ENCODE data around the gene PPP1R16B.

The PPP1R16B gene

GRCh38 chr20:38894091-38894847 is 88.8 kb downstream of the PPP1R16B start:
- in situ Hi-C loops (cut with MboI; ENCODE audit: low sequenced_read_pairs), result no loop called here

- in situ Hi-C loops (cut with MboI; ENCODE audit: low sequenced_read_pairs), result no loop called here
These were observed 89.8 kb downstream of the PPP1R16B start for GRCh38 chr20:38895098-38895949.

GRCh38 chr20:38896009-38896594 is 90.6 kb downstream of the PPP1R16B start:
- in situ Hi-C loops (cut with MboI; ENCODE audit: low sequenced_read_pairs), result no loop called here

- in situ Hi-C loops (cut with MboI; ENCODE audit: low sequenced_read_pairs), result no loop called here
These were observed 91.8 kb downstream of the PPP1R16B start for GRCh38 chr20:38897267-38897666.

GRCh38 chr20:38900606-38901005 is 95.1 kb downstream of the PPP1R16B start:
- in situ Hi-C loops (cut with MboI; ENCODE audit: low sequenced_read_pairs), result loop anchor here (25.0 kb wide), 1 partner anchor 238 kb away; no protein-coding TSS in a partner anchor

- in situ Hi-C loops (cut with MboI; ENCODE audit: low sequenced_read_pairs), result loop anchor here (25.0 kb wide), 1 partner anchor 240 kb away; no protein-coding TSS in a partner anchor
These were observed 97.1 kb downstream of the PPP1R16B start for GRCh38 chr20:38902601-38903000.

- in situ Hi-C loops (cut with MboI; ENCODE audit: low sequenced_read_pairs), result loop anchor here (25.0 kb wide), 1 partner anchor 241 kb away; no protein-coding TSS in a partner anchor
These were observed 97.8 kb downstream of the PPP1R16B start for GRCh38 chr20:38903335-38903734.

GRCh38 chr20:38905375-38905774 is 99.9 kb downstream of the PPP1R16B start:
- in situ Hi-C loops (cut with MboI; ENCODE audit: low sequenced_read_pairs), result loop anchor here (25.0 kb wide), 1 partner anchor 243 kb away; no protein-coding TSS in a partner anchor

- in situ Hi-C loops (cut with MboI; ENCODE audit: low sequenced_read_pairs), result loop anchor here (25.0 kb wide), 1 partner anchor 246 kb away; no protein-coding TSS in a partner anchor
These were observed 102.6 kb downstream of the PPP1R16B start for GRCh38 chr20:38907918-38908677.

GRCh38 chr20:38915355-38915754 is 109.9 kb downstream of the PPP1R16B start:
- in situ Hi-C loops (cut with MboI; ENCODE audit: low sequenced_read_pairs), result loop anchor here (25.0 kb wide), 1 partner anchor 253 kb away; no protein-coding TSS in a partner anchor

- in situ Hi-C loops (cut with MboI; ENCODE audit: low sequenced_read_pairs), result loop anchor here (25.0 kb wide), 1 partner anchor 255 kb away; no protein-coding TSS in a partner anchor
These were observed 112.2 kb downstream of the PPP1R16B start for GRCh38 chr20:38917657-38918056.

GRCh38 chr20:38918172-38918571 is 112.7 kb downstream of the PPP1R16B start:
- in situ Hi-C loops (cut with MboI; ENCODE audit: low sequenced_read_pairs), result loop anchor here (25.0 kb wide), 1 partner anchor 256 kb away; no protein-coding TSS in a partner anchor

GRCh38 chr20:38919683-38920082 is 114.2 kb downstream of the PPP1R16B start:
- in situ Hi-C loops (cut with MboI; ENCODE audit: low sequenced_read_pairs), result loop anchor here (25.0 kb wide), 1 partner anchor 257 kb away; no protein-coding TSS in a partner anchor

GRCh38 chr20:38920411-38920810 is 114.9 kb downstream of the PPP1R16B start:
- in situ Hi-C loops (cut with MboI; ENCODE audit: low sequenced_read_pairs), result loop anchor here (25.0 kb wide), 1 partner anchor 258 kb away; no protein-coding TSS in a partner anchor

GRCh38 chr20:38920851-38921250 is 115.4 kb downstream of the PPP1R16B start:
- in situ Hi-C loops (cut with MboI; ENCODE audit: low sequenced_read_pairs), result loop anchor here (25.0 kb wide), 1 partner anchor 259 kb away; no protein-coding TSS in a partner anchor

GRCh38 chr20:38924718-38925117 is 119.2 kb downstream of the PPP1R16B start:
- in situ Hi-C loops (cut with MboI; ENCODE audit: low sequenced_read_pairs), result loop anchor here (25.0 kb wide), 1 partner anchor 262 kb away; no protein-coding TSS in a partner anchor

- in situ Hi-C loops (cut with MboI; ENCODE audit: low sequenced_read_pairs), result no loop called here
These were observed 120.8 kb downstream of the PPP1R16B start, which contains the start of gene FAM83D for GRCh38 chr20:38926142-38926933. FAM83D (plus strand) TSS chr20:38926417; CDS start chr20:38926443, 26 bp downstream.

- in situ Hi-C loops (cut with MboI; ENCODE audit: low sequenced_read_pairs), result no loop called here
These were observed 121.6 kb downstream of the PPP1R16B start for GRCh38 chr20:38926934-38927616.
